Kidney glomerular epithelial cell (primary cell): ENCODE measurements around the gene AKT1.
A peak's percentile ranks its signal among the peaks of the same experiment; 100 is the strongest.

Source experiments
- DNase-seq: peaks from one replicate; lab custom pipeline; 2025; lab: John Stamatoyannopoulos, UW

AKT1 gene

DNA sequence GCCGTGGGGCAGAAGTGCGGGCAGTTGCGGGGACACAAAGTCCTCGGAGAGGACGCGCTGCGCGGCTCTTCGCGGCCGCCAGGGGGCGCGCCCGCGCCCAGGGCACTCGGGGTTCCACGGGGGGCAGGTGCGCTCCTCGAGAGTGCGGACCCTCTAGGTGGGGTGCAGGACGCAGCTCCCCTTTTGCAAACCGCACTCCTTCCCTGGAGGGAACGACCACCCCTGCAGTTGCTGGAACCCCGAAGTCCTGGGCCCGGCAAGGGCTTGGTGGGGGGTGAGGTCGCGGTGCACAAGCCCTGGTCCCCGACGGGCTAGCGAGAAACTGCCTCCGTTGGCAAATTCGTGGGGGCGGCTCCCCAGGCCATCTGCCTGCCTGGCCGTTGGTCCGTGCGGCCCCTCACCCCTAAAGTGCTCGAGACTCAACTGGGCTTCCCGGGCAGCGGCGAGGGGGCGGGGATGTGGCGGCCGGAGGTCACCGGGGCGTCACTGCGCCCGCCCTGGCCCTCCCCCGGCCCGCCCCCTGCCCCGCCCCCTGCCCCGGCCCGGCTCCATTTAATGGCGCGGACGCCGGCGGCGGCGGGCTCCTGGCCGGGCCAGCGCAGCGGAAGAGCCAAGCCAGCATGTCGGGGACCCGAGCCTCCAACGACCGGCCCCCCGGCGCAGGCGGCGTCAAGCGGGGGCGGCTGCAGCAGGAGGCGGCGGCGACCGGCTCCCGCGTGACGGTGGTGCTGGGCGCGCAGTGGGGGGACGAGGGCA lies 71.7 kb downstream of the AKT1 start, which contains the start of gene ADSS1:
ADSS1 (plus strand) TSS at position 579 of the 756 bp plus-strand sequence; CDS start at position 621, 42 bp downstream.
- peak; percentile 38 for DNase-seq

GRCh38 chr14:104722938-104723650 lies 72.5 kb downstream of the AKT1 start:
- DNase-seq = no peak

DNA sequence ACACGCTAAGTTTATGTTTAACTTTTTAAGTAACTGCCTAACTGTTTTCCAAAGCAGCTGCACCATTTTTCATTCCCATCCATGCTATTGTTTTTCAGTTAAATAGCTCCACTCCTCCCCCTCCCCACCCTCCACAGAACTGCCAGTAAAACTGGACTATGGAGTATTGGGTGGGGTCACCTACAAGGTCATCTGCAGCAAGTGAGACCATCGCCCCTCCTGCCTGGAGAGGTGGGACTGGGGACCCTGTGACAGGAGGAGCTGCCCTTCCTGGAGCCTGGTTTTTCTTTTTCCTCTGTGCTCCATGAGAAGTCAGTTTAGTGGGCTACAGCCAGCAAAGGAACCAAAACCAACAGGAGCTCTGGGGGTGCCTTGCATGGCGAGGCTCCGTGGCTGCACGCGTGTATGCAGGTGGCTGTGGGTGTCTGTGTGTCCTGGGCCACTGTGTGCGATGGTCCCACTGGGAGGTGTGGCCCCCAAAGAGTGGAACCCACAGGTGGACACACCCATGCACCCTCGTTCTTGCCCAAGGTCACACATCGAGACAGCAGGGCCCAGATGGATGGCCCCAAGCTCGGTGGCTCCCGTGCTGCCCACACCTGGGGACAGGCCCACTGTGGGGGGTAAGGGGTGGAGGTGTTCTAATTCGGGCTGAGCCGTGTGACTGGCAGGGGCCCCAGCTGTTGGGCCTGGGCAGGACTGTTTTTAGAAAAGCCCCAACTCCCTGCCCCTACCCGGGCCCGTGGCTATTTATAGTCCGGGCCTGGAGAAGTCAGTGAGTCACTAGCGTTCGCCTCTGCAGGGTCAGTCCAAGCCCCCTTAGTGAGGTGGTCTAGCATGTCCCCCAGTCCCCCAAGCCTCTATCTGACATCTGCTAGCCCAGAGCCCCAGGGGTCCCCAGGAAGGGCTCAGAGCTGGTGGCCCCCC lies 73.8 kb downstream of the AKT1 start:
- DNase-seq = no peak
